Measurements from ENCODE around the gene HS3ST5. TPM values are rescaled to one million over a fixed set of nuclear protein-coding genes. Genes with fewer than 3 reads are reported as not detected.
"Not testable (repeated sequence)": the region's sequence is repeated elsewhere in the genome, so short reads cannot be mapped to it uniquely, and the experiment has no call there.

Gene HS3ST5
- total RNA-seq, 1 donor, result not detected

DNA sequence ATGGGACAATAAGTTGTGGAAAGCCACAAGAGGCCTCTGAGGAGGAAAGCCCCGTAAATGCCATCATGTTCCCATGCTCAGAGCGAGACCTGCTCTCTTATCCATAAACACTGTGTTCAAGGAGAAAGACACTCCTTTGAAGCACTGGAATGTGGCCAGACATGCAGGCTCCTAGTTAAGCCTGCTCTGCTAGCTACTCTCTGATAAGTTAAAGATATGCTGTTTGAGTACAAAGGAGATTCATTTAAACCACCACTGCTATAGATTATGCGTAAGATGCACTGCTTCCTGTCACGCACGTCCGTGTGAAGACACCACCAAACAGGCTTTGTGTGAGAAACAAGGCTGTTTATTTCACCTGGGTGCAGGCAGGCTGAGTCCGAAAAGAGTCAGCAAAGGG lies 331.3 kb downstream of the HS3ST5 start:
- H3K27me3 ChIP-seq (ENCODE audit: insufficient read depth, low read length); H3K27ac ChIP-seq (ENCODE audit: low read depth, low read length); H3K4me2 ChIP-seq (ENCODE audit: insufficient read depth, low read length); DNase-seq (ENCODE audit: insufficient read length, low spot score, missing footprints); H3K79me2 ChIP-seq (ENCODE audit: insufficient read depth, low read length); H3K4me3 ChIP-seq (ENCODE audit: insufficient read depth, low read length); H2AFZ ChIP-seq (ENCODE audit: low read length); H3K36me3 ChIP-seq (ENCODE audit: insufficient read depth, low read length); H4K20me1 ChIP-seq (ENCODE audit: insufficient read depth, low read length); H3K9me3 ChIP-seq (ENCODE audit: low read depth, low read length): not testable (repeated sequence)
- H3K4me1 ChIP-seq (ENCODE audit: insufficient read depth, low read length), result peaks cover 10% of the 10 kb centered on the region

DNA sequence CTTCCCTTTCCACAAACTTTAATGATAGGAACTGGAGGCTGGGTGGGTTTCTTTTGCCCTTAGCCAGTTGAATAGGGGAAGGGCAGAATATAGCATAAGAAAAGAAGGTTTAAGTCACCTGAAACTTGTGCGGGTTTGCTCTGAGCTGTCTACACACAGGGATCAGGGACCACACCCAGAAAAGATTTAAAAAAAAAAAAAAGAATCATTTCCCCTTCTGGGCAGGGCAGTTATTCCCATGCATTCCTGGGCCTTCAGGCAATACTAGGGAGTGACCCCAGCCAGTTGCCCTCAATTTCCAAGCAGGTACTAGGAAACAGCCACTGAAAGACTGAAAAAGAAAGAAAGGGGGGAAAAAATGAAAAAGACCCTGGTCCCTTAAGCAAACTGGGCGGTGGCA lies 332.3 kb downstream of the HS3ST5 start:
- no peaks in the 10 kb centered on the region for H3K27me3 ChIP-seq (ENCODE audit: insufficient read depth, low read length)
- no peak overlapping the region for H3K4me3 ChIP-seq (ENCODE audit: insufficient read depth, low read length)
- H4K20me1 ChIP-seq (ENCODE audit: insufficient read depth, low read length), result no peaks in the 10 kb centered on the region
- H3K4me2 ChIP-seq (ENCODE audit: insufficient read depth, low read length), result no peak overlapping the region
- H3K79me2 ChIP-seq (ENCODE audit: insufficient read depth, low read length), result no peaks in the 10 kb centered on the region
- TF ChIP-seq, protein P1, sequence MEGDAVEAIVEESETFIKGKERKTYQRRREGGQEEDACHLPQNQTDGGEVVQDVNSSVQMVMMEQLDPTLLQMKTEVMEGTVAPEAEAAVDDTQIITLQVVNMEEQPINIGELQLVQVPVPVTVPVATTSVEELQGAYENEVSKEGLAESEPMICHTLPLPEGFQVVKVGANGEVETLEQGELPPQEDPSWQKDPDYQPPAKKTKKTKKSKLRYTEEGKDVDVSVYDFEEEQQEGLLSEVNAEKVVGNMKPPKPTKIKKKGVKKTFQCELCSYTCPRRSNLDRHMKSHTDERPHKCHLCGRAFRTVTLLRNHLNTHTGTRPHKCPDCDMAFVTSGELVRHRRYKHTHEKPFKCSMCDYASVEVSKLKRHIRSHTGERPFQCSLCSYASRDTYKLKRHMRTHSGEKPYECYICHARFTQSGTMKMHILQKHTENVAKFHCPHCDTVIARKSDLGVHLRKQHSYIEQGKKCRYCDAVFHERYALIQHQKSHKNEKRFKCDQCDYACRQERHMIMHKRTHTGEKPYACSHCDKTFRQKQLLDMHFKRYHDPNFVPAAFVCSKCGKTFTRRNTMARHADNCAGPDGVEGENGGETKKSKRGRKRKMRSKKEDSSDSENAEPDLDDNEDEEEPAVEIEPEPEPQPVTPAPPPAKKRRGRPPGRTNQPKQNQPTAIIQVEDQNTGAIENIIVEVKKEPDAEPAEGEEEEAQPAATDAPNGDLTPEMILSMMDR (IDR thresholded peaks at IDR 0.05; ENCODE audit: extremely low read depth, low read depth, low read length), result no peak
- H2AFZ ChIP-seq (ENCODE audit: low read length), result no peak overlapping the region
- no peaks in the 10 kb centered on the region for H3K36me3 ChIP-seq (ENCODE audit: insufficient read depth, low read length)
- no peak for DNase-seq (ENCODE audit: insufficient read length, low spot score, missing footprints)
- no peak overlapping the region for H3K27ac ChIP-seq (ENCODE audit: low read depth, low read length)
- H3K9me3 ChIP-seq (ENCODE audit: low read depth, low read length), result no peaks in the 10 kb centered on the region
- H3K4me1 ChIP-seq (ENCODE audit: insufficient read depth, low read length), result peaks cover 10% of the 10 kb centered on the region

DNA sequence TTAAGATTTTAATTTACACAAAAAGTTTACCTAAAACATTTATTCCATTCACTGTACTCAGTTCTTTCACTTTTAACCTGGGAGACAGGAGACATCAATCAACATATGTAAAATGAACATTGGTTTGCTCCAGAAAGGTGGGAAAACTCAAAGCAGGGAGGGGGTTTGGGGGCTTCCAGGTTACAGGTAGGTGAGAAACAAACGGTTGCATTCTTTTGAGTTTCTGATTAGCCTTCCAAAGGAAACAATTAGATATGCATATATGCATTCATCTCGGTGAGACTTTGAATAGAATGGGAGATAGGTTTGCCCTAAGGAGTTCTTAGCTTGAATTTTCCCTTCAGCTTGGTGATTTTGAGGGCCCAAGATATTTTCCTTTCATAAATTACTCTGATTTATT lies 333.6 kb downstream of the HS3ST5 start:
- H3K4me1 ChIP-seq (ENCODE audit: insufficient read depth, low read length), result peaks cover 10% of the 10 kb centered on the region
- no peaks in the 10 kb centered on the region for H4K20me1 ChIP-seq (ENCODE audit: insufficient read depth, low read length)
- no peak overlapping the region for H3K4me2 ChIP-seq (ENCODE audit: insufficient read depth, low read length)
- TF ChIP-seq, protein P1 (IDR thresholded peaks at IDR 0.05; ENCODE audit: extremely low read depth, low read depth, low read length), result no peak
- H3K27me3 ChIP-seq (ENCODE audit: insufficient read depth, low read length), result no peaks in the 10 kb centered on the region
- no peak overlapping the region for H3K27ac ChIP-seq (ENCODE audit: low read depth, low read length)
- no peak overlapping the region for H3K4me3 ChIP-seq (ENCODE audit: insufficient read depth, low read length)
- no peak overlapping the region for H2AFZ ChIP-seq (ENCODE audit: low read length)
- DNase-seq (ENCODE audit: insufficient read length, low spot score, missing footprints), result no peak
- H3K36me3 ChIP-seq (ENCODE audit: insufficient read depth, low read length), result no peaks in the 10 kb centered on the region
- H3K9me3 ChIP-seq (ENCODE audit: low read depth, low read length), result no peaks in the 10 kb centered on the region
- H3K79me2 ChIP-seq (ENCODE audit: insufficient read depth, low read length), result no peaks in the 10 kb centered on the region

DNA sequence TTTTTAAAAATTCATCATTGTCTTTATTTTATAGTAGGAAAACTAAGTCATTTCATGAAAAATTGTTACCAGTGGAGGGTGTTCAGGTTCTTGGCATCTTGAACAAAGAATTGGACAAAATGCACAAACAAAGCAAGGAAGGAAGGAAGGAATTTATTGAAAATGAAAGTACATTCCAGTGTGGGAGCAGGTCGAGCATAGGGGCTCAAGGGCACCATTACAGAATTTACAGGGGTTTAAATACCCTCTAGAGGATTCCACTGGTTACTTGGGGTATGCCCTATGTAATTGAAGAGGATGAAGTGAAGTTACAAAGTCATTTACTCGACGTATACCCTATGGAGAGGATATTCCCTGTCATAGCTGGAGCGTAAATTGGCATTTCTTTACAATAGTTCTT lies 334.5 kb downstream of the HS3ST5 start:
- Histone ChIP-seq H3K4me3 (ENCODE audit: insufficient read depth, low read length) (peak overlapping the region; percentile 58), H3K9me3 (ENCODE audit: low read depth, low read length) (no peaks in the 10 kb centered on the region), H3K36me3 (ENCODE audit: insufficient read depth, low read length) (no peaks in the 10 kb centered on the region), H2AFZ (ENCODE audit: low read length) (peak overlapping the region; percentile 76), H3K27me3 (ENCODE audit: insufficient read depth, low read length) (no peaks in the 10 kb centered on the region), H3K27ac (ENCODE audit: low read depth, low read length) (no peak overlapping the region), H4K20me1 (ENCODE audit: insufficient read depth, low read length) (no peaks in the 10 kb centered on the region), H3K4me2 (ENCODE audit: insufficient read depth, low read length) (peak overlapping the region; percentile 78), H3K79me2 (ENCODE audit: insufficient read depth, low read length) (no peaks in the 10 kb centered on the region), H3K4me1 (ENCODE audit: insufficient read depth, low read length) (peaks cover 10% of the 10 kb centered on the region)
- no peak for DNase-seq (ENCODE audit: insufficient read length, low spot score, missing footprints)
- TF ChIP-seq, protein P1 (IDR thresholded peaks at IDR 0.05; ENCODE audit: extremely low read depth, low read depth, low read length), result no peak
